CMK (cell line): ENCODE measurements around the gene MUSTN1.

Experiments used
- DNase-seq: peaks from one replicate; pipeline ENCODE4 v3.0.0-alpha.2; 2010; ENCODE audit warnings: low read depth

Gene MUSTN1

DNA sequence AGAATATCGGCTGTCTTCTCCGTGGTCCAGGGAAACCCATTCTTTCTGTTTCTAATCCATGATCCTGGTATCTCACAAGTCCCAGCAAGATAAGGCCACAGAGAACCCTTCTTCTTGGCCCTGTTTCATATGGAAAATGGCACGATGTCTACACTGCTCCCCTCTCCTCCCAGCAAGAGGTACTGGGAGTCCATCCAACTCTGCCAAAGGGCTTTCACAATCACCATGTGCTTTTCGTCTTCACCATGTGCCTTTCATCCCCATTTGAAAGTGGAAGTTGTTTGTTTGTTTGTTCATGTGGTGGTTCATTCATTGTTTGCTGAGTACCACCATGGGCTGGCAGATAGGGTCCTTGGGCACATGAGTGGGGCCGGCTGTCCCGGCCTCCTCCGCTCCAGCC, 34.7 kb downstream of the MUSTN1 start:
- no peak for DNase-seq

DNA sequence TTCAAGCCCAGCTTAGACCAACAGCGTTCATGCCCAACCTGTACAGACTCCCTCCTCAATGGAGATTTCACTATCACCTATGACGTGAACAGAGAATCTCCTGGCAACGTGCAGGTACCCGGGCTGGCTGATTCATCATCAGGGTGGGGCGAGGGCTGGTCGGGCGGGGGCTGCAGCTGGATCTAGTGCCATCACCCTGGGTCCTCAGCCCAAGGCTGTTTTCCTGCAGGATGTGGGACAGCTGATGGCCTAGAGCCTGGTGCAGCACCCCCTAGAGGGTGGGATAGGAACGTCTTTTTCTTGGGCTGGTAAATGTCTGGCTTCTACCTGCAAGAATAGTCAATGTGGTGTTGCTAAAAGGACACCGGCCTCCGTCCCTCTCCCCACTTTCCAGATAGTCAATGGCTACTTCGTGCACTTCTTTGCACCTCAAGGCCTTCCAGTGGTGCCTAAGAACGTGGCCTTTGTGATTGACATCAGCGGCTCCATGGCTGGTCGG, 35.8 kb downstream of the MUSTN1 start:
- DNase-seq = no peak

DNA sequence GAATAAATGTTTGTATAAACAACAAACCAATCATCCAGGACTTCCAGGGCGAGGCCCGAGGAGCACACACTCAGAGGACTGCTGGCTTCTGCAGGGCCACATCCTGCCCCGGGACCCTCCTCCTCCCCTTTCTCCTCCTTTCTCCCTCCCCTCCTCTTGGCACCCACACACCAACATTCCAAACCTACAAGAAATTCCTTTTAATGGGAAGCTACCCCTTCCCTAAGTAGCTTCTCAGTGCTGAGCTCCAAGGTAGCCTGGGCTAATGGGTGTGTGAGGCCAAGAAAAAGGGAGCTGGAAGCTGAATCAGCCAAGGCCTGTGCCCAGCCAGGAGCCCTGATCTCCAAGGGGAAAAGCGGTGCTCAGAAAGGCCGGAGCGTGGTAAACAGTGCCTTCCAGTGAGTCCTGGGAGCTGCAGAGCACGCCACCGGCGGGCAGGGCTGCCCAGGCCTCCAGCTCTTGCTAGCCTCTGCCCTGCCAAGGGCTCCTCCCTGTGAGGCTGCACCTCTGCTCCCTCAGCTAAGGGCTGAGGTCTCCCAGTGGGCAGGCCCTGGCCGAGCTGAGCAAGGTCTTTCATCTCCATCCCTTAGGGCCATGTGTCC, 36.3 kb downstream of the MUSTN1 start:
- DNase-seq = no peak

DNA sequence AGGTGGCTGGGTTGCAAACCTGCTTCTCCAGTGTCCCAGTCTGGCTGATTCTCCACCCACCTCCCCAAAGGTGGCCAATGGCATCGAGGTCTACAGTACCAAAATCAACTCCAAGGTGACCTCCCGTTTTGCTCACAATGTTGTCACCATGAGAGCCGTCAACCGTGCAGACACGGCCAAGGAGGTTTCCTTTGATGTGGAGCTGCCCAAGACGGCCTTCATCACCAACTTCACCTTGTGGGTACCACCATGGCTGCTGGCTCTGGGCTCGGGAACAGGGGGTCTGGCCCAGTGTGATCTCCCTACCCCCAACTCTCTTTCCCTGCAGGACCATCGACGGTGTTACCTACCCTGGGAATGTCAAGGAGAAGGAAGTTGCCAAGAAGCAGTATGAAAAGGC, 38.4 kb downstream of the MUSTN1 start:
- no peak for DNase-seq

- no peak for DNase-seq
Observed at GRCh38 chr3:52795298-52795900, 39.4 kb downstream of the MUSTN1 start.

GRCh38 chr3:52794612-52795099, 40.2 kb downstream of the MUSTN1 start, which contains the start of gene ITIH3:
TSS of gene ITIH3 (plus strand) at chr3:52794796. CDS start at chr3:52794804, 8 bp downstream.
- DNase-seq = no peak

DNA sequence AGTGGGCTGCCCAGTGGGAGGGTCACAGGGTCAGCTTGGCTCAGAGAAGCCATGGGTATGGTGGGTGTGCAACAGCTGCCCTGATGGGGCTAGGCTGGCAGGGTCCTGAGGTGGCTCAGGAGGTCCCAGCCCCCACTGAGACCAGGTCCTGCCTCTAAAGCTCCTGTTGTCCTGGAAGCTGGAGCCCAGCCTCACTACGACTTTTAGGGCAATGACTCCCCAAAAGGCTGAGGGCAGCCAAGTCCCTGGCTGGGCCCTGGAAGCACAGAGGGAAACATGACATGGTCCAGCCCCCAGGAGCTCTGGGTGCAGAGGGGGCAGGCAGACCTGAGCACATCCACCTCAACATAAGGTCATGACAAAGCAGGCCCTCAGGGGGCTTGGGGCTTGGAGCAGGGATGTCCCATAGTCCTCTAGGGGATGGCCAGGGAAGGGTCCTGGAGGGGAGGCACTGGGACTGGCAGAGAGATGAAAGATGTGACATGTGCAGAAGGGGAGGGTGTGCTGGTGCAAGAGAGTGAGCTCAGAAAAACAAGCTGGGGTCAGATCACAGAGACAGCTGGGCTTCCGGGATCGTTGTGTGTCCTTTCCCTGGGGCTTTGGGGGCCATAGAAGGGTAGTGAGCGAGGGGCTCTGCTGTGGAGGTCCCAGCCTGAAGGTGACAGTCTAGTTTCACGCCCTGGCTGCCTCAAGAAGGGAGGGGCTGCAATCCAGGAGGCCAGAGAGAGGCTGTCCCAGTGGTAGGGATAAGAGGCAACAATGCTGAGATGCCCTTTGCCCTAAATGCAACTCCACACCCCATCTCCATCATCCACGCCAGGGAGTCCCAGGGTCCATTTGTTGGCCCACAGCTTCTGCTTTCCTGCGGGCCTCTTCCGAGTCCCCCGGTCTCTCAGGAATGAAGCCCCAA, 40.9 kb downstream of the MUSTN1 start:
- DNase-seq = no peak

- no peak for DNase-seq
Observed at GRCh38 chr3:52792961-52793695, 41.7 kb downstream of the MUSTN1 start.

GRCh38 chr3:52792413-52792812, 42.4 kb downstream of the MUSTN1 start:
- DNase-seq = no peak

GRCh38 chr3:52791928-52792327, 42.9 kb downstream of the MUSTN1 start:
- DNase-seq = no peak

GRCh38 chr3:52791366-52791765, 43.5 kb downstream of the MUSTN1 start:
- DNase-seq = no peak

GRCh38 chr3:52790741-52791140, 44.1 kb downstream of the MUSTN1 start:
- DNase-seq = no peak

DNA sequence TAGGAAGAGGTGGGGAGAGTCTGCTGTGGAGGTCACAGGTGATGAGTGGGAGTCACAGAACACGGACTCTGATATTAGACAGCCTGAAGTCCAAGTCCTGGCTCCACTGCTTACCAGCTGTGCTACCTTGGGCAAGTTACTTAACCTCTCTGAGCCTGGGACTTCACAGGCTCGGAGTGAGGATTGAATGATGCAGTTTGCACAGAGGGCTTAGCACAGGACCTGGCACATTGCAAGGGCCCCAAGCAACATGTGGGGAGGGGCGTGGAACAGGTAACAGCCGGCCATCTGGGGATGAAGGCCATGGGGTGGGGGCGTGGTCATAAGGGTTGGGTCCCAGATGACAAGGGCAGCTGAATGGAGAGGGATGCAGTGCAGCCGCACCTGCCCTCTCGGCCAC, 44.5 kb downstream of the MUSTN1 start:
- no peak for DNase-seq

DNA sequence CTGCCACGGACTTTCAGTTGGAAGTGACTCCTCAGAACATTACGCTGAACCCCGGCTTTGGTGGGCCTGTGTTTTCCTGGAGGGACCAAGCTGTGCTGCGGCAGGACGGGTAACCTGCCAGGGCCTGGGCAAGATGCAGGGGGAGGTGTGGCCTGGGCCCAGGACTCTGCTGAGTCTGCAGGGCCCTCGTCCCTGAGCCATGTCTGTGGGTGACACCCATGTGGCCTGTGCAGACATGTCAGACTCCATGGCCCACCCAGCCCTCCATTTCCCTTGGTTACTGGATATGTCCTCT, 45.1 kb downstream of the MUSTN1 start:
- DNase-seq = no peak

- no peak for DNase-seq
Observed at GRCh38 chr3:52788890-52789745, 45.7 kb downstream of the MUSTN1 start.

DNA sequence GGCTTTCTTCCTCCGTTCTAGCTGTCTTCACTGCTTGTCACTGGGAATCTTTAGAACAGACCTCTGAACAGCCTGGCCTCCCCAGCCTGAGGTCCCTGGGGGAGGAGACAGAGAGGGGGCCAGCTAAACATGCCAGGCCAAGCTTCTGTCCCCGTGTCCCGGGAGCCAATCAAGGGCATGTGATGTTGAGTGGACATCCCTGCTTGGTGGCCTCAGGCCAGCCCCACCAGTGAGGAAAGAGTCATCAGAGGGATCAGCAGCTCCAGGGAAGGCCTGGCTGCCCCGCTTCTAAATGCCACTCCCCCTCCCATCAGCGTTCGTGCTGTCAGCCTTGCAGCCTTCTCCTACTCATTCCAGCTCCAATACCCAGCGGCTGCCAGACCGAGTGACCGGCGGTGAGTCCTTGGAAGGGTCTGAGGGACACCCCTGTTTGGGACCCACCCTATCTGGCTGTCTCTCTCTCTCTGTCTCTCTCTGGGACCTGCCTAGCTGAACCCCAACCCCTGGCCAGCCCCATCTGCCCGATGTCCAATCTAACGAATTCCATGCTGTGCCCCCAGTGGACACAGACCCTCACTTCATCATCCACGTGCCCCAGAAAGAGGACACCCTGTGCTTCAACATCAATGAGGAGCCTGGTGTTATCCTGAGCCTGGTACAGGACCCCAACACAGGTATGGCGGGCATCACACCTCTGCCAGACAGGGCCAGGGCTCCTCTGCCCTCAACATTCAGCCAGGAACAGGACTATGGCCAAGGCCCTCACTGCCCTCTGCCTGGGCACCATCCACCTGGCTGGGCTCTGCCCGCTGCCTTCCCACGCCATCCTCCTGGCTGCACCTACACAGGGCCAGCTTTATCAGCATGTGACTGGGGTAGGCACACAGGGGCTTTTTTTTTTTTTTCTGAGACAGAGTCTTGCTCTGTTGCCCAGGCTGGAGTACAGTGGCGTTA, 46.9 kb downstream of the MUSTN1 start:
- DNase-seq = no peak

DNA sequence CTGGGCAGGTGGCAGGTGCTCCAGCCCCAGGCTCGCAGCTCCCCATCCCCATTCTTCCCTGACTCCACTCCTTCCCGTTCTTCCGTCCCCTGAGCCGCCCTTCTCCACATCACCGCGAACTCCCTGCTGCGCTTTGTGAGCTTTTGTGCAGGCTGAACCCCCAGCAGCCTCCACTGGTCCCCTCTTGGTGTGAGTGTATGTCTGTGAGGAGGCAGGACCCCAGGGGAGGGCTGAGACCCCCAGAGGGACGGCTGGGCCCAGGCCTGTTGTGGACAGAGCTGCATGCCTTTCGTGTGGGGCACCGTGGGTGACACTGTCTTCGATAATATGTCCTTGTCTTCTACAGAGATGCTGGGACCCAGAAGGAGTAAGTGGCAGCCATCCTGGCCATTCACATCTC, 47.6 kb downstream of the MUSTN1 start:
- no peak for DNase-seq

DNA sequence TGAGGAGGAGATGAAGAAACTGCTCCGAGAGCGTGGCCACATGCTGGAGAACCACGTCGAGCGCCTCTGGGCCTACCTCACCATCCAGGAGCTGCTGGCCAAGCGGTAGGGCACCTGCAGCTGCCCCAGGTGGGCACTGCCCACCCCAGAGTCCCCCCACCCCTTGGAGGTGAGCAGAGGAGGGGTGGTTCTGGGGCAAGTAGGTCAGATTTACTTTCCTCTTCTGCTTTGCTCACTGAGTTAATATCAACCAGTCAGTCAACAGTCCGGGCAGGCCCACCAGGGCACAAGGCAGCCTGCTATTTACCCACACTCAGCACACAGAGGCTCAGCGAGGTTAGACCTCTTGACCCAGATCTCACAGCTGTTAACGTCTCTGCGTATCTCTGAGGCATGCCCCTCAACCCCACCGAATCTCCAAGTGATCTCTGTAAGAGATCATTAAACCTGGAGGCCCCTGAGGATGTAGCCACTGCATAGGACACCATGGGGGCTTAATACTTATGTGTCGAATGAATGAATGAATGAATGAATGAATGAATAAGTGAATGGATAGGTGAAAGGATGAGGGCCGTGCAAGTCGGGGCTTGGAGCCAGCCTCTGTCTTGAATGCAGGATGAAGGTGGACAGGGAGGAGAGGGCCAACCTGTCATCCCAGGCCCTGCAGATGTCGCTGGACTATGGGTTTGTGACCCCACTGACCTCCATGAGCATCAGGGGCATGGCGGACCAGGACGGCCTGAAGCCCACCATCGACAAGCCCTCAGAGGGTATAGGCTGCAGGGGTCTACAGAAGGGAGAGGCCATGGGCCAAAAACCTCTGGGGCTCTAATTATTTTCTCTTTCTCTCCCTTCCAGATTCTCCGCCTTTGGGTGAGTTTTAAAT, 48.2 kb downstream of the MUSTN1 start:
- no peak for DNase-seq
